CD4-positive, alpha-beta memory T cell (primary cell): ENCODE results near the gene DAB2. TPM values are rescaled to one million over a fixed set of nuclear protein-coding genes. Genes with fewer than 3 reads are reported as not detected.

Experiments
- CTCF ChIA-PET: fragments of 350-600 bp; sonication (Branson Sonifier 250); formaldehyde crosslinking; loops from one replicate; lab custom pipeline; 2021; ENCODE audit warnings: inconsistent platforms; ENCODE audit not compliant: partially characterized antibody; lab: Charles Lee
- POLR2A ChIA-PET: fragments of 350-600 bp; sonication (Branson Sonifier 250); formaldehyde crosslinking; loops from one replicate; lab custom pipeline; 2021; ENCODE audit not compliant: partially characterized antibody; lab: Charles Lee
- DNase-seq, 5 donors: peaks; one replicate each; pipeline versions ENCODE4 v3.0.0 to v3.0.0-alpha.2; 2020 to 2022; ENCODE audit warnings: mixed read lengths in 1 of 5
- H3K27ac ChIP-seq: one replicate; pipeline ENCODE4 v1.7.0; 2013; ENCODE audit warnings: low read depth, low read length
- H3K27me3 ChIP-seq: 2 replicates; pipeline ENCODE4 v1.7.0; 2013; ENCODE audit warnings: mild to moderate bottlenecking, low read length, moderate library complexity; ENCODE audit not compliant: insufficient read depth
- H3K36me3 ChIP-seq: 2 replicates; pipeline ENCODE4 v1.7.0; 2013; ENCODE audit warnings: mild to moderate bottlenecking, low read length, moderate library complexity; ENCODE audit not compliant: insufficient read depth
- H3K4me1 ChIP-seq: 2 replicates; pipeline ENCODE4 v1.7.0; 2013; ENCODE audit warnings: mild to moderate bottlenecking, low read length, moderate library complexity; ENCODE audit not compliant: insufficient read depth
- H3K4me3 ChIP-seq, 2 donors: one replicate each; pipeline ENCODE4 v1.7.0; 2013; ENCODE audit warnings: low read length in 2 of 2, mild to moderate bottlenecking in 1 of 2
- H3K9me3 ChIP-seq, 2 donors: one replicate each; pipeline ENCODE4 v1.7.0; 2013; ENCODE audit warnings: low read length in 2 of 2, control low read depth in 1 of 2; ENCODE audit not compliant: control insufficient read depth in 1 of 2
- H3K27ac Mint-ChIP-seq, 7 donors: one replicate each; pipeline ENCODE4 v1.8.0; 2020 to 2021; ENCODE audit warnings: mixed read lengths in 7 of 7, mild to moderate bottlenecking in 6 of 7, inconsistent platforms in 3 of 7, moderate library complexity in 3 of 7
- H3K27me3 Mint-ChIP-seq, 2 donors: one replicate each; pipeline ENCODE4 v1.8.0; 2020 to 2021; ENCODE audit warnings: mixed read lengths in 2 of 2
- H3K36me3 Mint-ChIP-seq, 2 donors: one replicate each; pipeline ENCODE4 v1.8.0; 2020 to 2021; ENCODE audit warnings: mixed read lengths in 2 of 2, inconsistent platforms in 1 of 2, mild to moderate bottlenecking in 1 of 2
- H3K4me1 Mint-ChIP-seq, 4 donors: one replicate each; pipeline ENCODE4 v1.8.0; 2020 to 2021; ENCODE audit warnings: mixed read lengths in 4 of 4, mild to moderate bottlenecking in 1 of 4
- H3K4me3 Mint-ChIP-seq, 8 donors: one replicate each; pipeline ENCODE4 v1.8.0; 2020 to 2021; ENCODE audit warnings: mixed read lengths in 8 of 8, mild to moderate bottlenecking in 7 of 8, moderate library complexity in 6 of 8, inconsistent platforms in 3 of 8
- H3K9me3 Mint-ChIP-seq, 8 donors: one replicate each; pipeline ENCODE4 v1.8.0; 2020 to 2021; ENCODE audit warnings: mixed read lengths in 8 of 8, mild to moderate bottlenecking in 5 of 8, inconsistent platforms in 3 of 8, moderate library complexity in 1 of 8
- intact Hi-C: fragments of 100-400 bp; cut with micrococcal nuclease; formaldehyde crosslinking; loops from one replicate; pipeline ENCODE4 v1.15.1; 2023
- polyA plus RNA-seq, 2 donors: library from polyadenylated mRNA; unstranded; fragments of 300-500 nt; fragmentation: Illumina TruSeq; gene quantifications; one replicate each; pipeline ENCODE4 v1.2.3, GENCODE V29; 2021
- total RNA-seq, 2 experiments: library from RNA; stranded (reverse); gene quantifications; one replicate each; pipeline ENCODE4 v1.2.3, GENCODE V29; 2021

DAB2 gene
- total and polyA plus RNA-seq, 4 experiments from 2014 or later: 2.3 to 2.9 TPM; not detected in 2

- Histone ChIP-seq H3K4me1 (no peaks in the 10 kb centered on the region), H3K27ac (no peak overlapping the region), H3K4me3 (no peak overlapping the region), H3K27me3 (no peaks in the 10 kb centered on the region), H3K9me3 (no peaks in the 10 kb centered on the region), H3K36me3 (no peaks in the 10 kb centered on the region)
- DNase-seq: no peak
- Mint-ChIP-seq H3K36me3 (no peaks in the 10 kb centered on the region), H3K27ac (no peak overlapping the region), H3K4me3 (no peak overlapping the region), H3K9me3 (peaks cover 0 to 3% (median 0%) of the 10 kb centered on the region in 8 donors), H3K27me3 (peaks cover 11 to 14% of the 10 kb centered on the region in 2 donors), H3K4me1 (peaks cover 0 to 4% (median 0%) of the 10 kb centered on the region in 4 donors)
- ChIA-PET CTCF (no interaction called here), POLR2A (no interaction called here)
- intact Hi-C loops: no loop called here
Observed at GRCh38 chr5:39465843-39466242, 41.1 kb upstream of the DAB2 start.

DNA sequence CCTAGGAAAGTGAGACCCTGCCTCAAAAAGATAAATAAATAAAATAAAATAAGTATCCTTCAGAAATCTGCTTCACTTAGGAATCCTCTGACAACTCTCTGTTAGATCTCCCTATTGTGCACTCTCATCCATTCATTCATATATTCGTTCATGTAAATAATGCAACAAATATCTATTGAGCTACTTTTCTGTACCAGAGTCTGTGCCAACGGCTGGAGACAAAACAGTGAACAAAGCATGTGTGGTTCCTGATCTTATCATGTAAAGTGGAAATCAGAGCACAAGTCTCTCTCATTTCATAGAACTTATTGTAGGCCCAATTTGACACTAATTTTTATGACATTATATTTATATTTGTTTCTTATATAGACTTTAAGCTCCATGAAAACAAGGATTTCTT lies 40.3 kb upstream of the DAB2 start:
- no peak overlapping the region for H3K27ac ChIP-seq
- H3K36me3 ChIP-seq: no peaks in the 10 kb centered on the region
- Mint-ChIP-seq H3K27me3 (peaks cover 13 to 14% of the 10 kb centered on the region in 2 donors), H3K36me3 (no peaks in the 10 kb centered on the region), H3K27ac (no peak overlapping the region), H3K9me3 (peaks cover 0 to 3% (median 0%) of the 10 kb centered on the region in 8 donors), H3K4me3 (no peak overlapping the region), H3K4me1 (peaks cover 0 to 4% (median 0%) of the 10 kb centered on the region in 4 donors)
- no peak overlapping the region for H3K4me3 ChIP-seq
- ChIA-PET CTCF (interaction anchor here (0.7 kb wide), 1 partner anchor 74 kb away, joined by 3 read pairs; no protein-coding TSS in a partner anchor), POLR2A (no interaction called here)
- intact Hi-C loops: no loop called here
- H3K4me1 ChIP-seq: no peaks in the 10 kb centered on the region
- no peaks in the 10 kb centered on the region for H3K27me3 ChIP-seq
- DNase-seq: no peak
- H3K9me3 ChIP-seq: no peaks in the 10 kb centered on the region

GRCh38 chr5:39464088-39464487 lies 39.3 kb upstream of the DAB2 start:
- no peak overlapping the region for H3K27ac ChIP-seq
- CTCF ChIA-PET: no interaction called here
- no peaks in the 10 kb centered on the region for H3K9me3 ChIP-seq
- Mint-ChIP-seq H3K27me3 (peaks cover 14% of the 10 kb centered on the region in 2 donors), H3K4me1 (peaks cover 0 to 4% (median 0%) of the 10 kb centered on the region in 4 donors), H3K4me3 (no peak overlapping the region), H3K36me3 (no peaks in the 10 kb centered on the region), H3K9me3 (peaks cover 0 to 3% (median 0%) of the 10 kb centered on the region in 8 donors), H3K27ac (no peak overlapping the region)
- H3K27me3 ChIP-seq: no peaks in the 10 kb centered on the region
- H3K4me1 ChIP-seq: no peaks in the 10 kb centered on the region
- no peak overlapping the region for H3K4me3 ChIP-seq
- peak in 1 of 5 donors; percentile 16 for DNase-seq
- POLR2A ChIA-PET: no interaction called here
- intact Hi-C loops: no loop called here
- no peaks in the 10 kb centered on the region for H3K36me3 ChIP-seq

DNA sequence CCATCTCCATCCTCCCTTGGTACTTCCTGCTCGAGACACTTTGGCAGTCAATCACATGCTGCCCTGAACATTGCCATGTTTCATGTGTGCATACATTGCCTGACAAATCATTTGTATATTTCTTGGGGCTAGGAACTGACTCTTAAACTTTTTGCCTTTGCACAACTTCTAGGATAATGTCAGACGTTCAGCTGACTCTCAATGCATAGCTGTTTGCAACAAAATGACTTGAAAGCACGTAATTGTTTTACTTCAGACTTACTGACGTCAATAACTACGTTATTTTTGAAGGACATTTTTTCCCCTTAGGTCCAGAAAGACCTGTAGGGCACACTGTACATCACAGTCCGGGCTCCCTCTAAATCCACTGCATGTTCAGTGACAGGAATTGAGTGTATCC lies 37.4 kb upstream of the DAB2 start:
- no peak overlapping the region for H3K4me3 ChIP-seq
- no peak overlapping the region for H3K4me3 Mint-ChIP-seq
- H3K27me3 ChIP-seq: no peaks in the 10 kb centered on the region
- ChIA-PET POLR2A (no interaction called here), CTCF (no interaction called here)
- H3K27ac ChIP-seq: no peak overlapping the region
- intact Hi-C loops: no loop called here
- no peaks in the 10 kb centered on the region for H3K36me3 Mint-ChIP-seq
- no peaks in the 10 kb centered on the region for H3K9me3 ChIP-seq
- peaks cover 22 to 24% of the 10 kb centered on the region in 2 donors for H3K27me3 Mint-ChIP-seq
- H3K36me3 ChIP-seq: no peaks in the 10 kb centered on the region
- peaks cover 0 to 4% (median 0%) of the 10 kb centered on the region in 4 donors for H3K4me1 Mint-ChIP-seq
- peaks cover 0 to 3% (median 0%) of the 10 kb centered on the region in 8 donors for H3K9me3 Mint-ChIP-seq
- H3K4me1 ChIP-seq: no peaks in the 10 kb centered on the region
- H3K27ac Mint-ChIP-seq: peak overlapping the region in 1 of 7 donors; percentile 16
- no peak for DNase-seq

DNA sequence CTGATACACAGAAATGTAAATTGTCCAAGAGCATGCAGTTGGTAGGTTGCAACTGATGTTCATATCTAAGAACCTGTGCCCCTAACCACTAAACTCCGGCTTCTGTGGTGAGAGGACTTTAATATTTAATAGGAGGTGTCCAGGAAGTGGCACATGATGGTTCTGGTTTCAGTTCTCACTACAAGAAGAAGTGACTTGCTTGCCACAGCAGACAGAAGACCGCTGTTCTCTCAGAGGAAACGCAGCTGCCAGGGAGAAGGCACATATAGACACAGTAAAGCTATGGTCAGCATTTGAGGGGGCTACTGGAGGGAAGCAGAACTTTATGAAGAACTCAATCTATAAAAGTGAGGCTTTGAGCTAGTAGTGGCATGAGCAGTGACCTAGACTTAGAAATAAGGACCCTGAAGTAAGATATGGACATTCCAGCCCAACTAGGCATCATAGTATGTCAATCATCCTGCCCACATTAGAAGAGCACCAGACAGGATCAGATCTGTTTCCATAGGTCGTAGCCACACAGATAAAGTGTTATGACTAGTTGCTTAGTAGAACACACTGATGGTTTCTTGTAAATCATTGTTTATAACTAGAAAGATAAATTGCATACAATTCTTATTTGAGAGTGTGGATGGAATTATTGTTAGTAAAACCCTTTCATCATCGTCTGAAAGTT lies 36.4 kb upstream of the DAB2 start:
- H3K27me3 Mint-ChIP-seq: peaks cover 26 to 30% of the 10 kb centered on the region in 2 donors
- H3K27ac ChIP-seq: no peak overlapping the region
- no peak for DNase-seq
- intact Hi-C loops: no loop called here
- H3K4me1 ChIP-seq: no peaks in the 10 kb centered on the region
- ChIA-PET POLR2A (no interaction called here), CTCF (no interaction called here)
- H3K9me3 ChIP-seq: no peaks in the 10 kb centered on the region
- no peaks in the 10 kb centered on the region for H3K36me3 ChIP-seq
- peaks cover 0 to 3% (median 0%) of the 10 kb centered on the region in 8 donors for H3K9me3 Mint-ChIP-seq
- H3K4me3 Mint-ChIP-seq: no peak overlapping the region
- H3K4me1 Mint-ChIP-seq: peaks cover 0 to 4% (median 0%) of the 10 kb centered on the region in 4 donors
- no peak overlapping the region for H3K27ac Mint-ChIP-seq
- H3K27me3 ChIP-seq: no peaks in the 10 kb centered on the region
- no peaks in the 10 kb centered on the region for H3K36me3 Mint-ChIP-seq
- H3K4me3 ChIP-seq: no peak overlapping the region

- H3K9me3 Mint-ChIP-seq: peaks cover 0 to 3% (median 0%) of the 10 kb centered on the region in 8 donors
- no peak overlapping the region for H3K27ac ChIP-seq
- ChIA-PET CTCF (no interaction called here), POLR2A (no interaction called here)
- intact Hi-C loops: no loop called here
- no peak overlapping the region for H3K4me3 Mint-ChIP-seq
- no peaks in the 10 kb centered on the region for H3K36me3 Mint-ChIP-seq
- peaks cover 26 to 39% of the 10 kb centered on the region in 2 donors for H3K27me3 Mint-ChIP-seq
- no peak overlapping the region for H3K27ac Mint-ChIP-seq
- peaks cover 0 to 4% (median 0%) of the 10 kb centered on the region in 4 donors for H3K4me1 Mint-ChIP-seq
- H3K36me3 ChIP-seq: no peaks in the 10 kb centered on the region
- no peaks in the 10 kb centered on the region for H3K4me1 ChIP-seq
- H3K9me3 ChIP-seq: no peaks in the 10 kb centered on the region
- no peaks in the 10 kb centered on the region for H3K27me3 ChIP-seq
- H3K4me3 ChIP-seq: no peak overlapping the region
- DNase-seq: no peak
Observed at GRCh38 chr5:39459907-39460306, 35.1 kb upstream of the DAB2 start.

DNA sequence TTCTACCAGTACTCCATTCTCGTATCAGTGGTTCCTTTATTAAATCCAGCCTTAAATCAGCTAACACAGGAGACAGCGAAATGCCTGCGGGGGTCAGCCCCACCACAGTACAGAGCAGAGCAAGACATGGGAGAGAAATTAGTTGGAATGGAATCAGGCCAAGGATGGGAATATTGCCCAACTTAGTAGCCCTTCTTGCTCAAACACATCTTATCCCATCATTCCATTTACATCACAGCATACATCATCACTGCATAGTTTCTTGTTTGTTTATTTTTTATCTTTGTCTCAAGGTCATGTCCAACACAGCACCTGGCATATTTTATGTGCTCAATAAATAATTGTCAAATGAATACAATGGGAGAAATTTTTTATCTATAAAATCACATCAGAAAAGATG lies 34.3 kb upstream of the DAB2 start:
- peaks cover 0 to 4% (median 0%) of the 10 kb centered on the region in 4 donors for H3K4me1 Mint-ChIP-seq
- H3K27me3 Mint-ChIP-seq: peaks cover 21 to 34% of the 10 kb centered on the region in 2 donors
- intact Hi-C loops: no loop called here

More for the DNA sequence above, 34.3 kb upstream of the DAB2 start:
- ChIA-PET POLR2A (no interaction called here), CTCF (no interaction called here)
- Histone ChIP-seq H3K4me1 (no peaks in the 10 kb centered on the region), H3K36me3 (no peaks in the 10 kb centered on the region), H3K9me3 (no peaks in the 10 kb centered on the region), H3K4me3 (no peak overlapping the region), H3K27ac (no peak overlapping the region), H3K27me3 (no peaks in the 10 kb centered on the region)
- no peak for DNase-seq
- Mint-ChIP-seq H3K27ac (no peak overlapping the region), H3K4me3 (no peak overlapping the region), H3K9me3 (peaks cover 0 to 2% (median 0%) of the 10 kb centered on the region in 8 donors), H3K36me3 (no peaks in the 10 kb centered on the region)
